HepG2 (cell line): ENCODE measurements around the gene TUBGCP3. TPM values are rescaled to one million over a fixed set of nuclear protein-coding genes. Genes with fewer than 3 reads are reported as not detected.

ENCODE experiments used
- ATAC-seq: fragments of 200-7000 bp; cut with Tn5 transposase; 3 replicates; pipeline ENCODE4 v1.9.1; 2020; ENCODE audit warnings: mild to moderate bottlenecking, moderate library complexity
- BruUV-seq: library from RNA; stranded (reverse); fragments of 400-500 nt; replicated peaks from 2 replicates; lab custom pipeline; 2021; lab: Mats Ljungman, UMichigan
- CTCF ChIA-PET: fragments of 300-600 bp; formaldehyde crosslinking; extraction: SDS; loops from one replicate; lab custom pipeline; 2021; ENCODE audit warnings: low total read pairs, inconsistent platforms, low intra/inter-chr PET ratio; lab: Yijun Ruan, JAX
- POLR2A ChIA-PET: fragments of 350-600 bp; sonication (Branson Sonifier 250); formaldehyde crosslinking; loops from one replicate; lab custom pipeline; 2020; ENCODE audit warnings: antibody characterized with exemption, inconsistent platforms; lab: Yijun Ruan, JAX
- DNase-seq: peaks from one replicate; pipeline ENCODE4 v3.0.0-alpha.2; 2015; ENCODE audit warnings: low spot score
- FAIRE-seq: peaks from 3 replicates; lab custom pipeline; 2011; peaks lifted over from hg19 to GRCh38; lab: Jason Lieb, UNC
- H2AFZ ChIP-seq: one replicate; pipeline ENCODE4 v1.6.1; 2011; ENCODE audit warnings: low read length, inconsistent platforms
- H3K27ac ChIP-seq: fragments of 300-600 bp; 3 replicates; pipeline ENCODE4 v1.8.0; 2011; ENCODE audit warnings: mixed run types, mild to moderate bottlenecking, mixed read lengths, low read length, inconsistent platforms; ENCODE audit not compliant: insufficient read depth; ENCODE audit errors: extremely low read length
- H3K27me3 ChIP-seq, 2 experiments: fragments of 200-600 bp in 1 of 2; 2 replicates in 1 of 2; 3 replicates in 1 of 2; pipeline versions ENCODE4 v1.6.0 to v1.8.0; 2011; ENCODE audit warnings: low read length in 2 of 2, mild to moderate bottlenecking in 2 of 2, moderate library complexity in 2 of 2, inconsistent platforms in 1 of 2; ENCODE audit not compliant: insufficient read depth in 2 of 2, control insufficient read depth in 1 of 2
- H3K36me3 ChIP-seq, 2 experiments: fragments of 200-600 bp in 1 of 2; replicated peaks in 1 of 2; 2 replicates in 1 of 2; 3 replicates in 1 of 2; pipeline versions ENCODE4 v1.5.1 to v1.8.0; 2011; ENCODE audit warnings: low read length in 2 of 2, inconsistent platforms in 1 of 2; ENCODE audit not compliant: insufficient read depth in 2 of 2, control insufficient read depth in 1 of 2
- H3K4me1 ChIP-seq: 2 replicates; pipeline ENCODE4 v1.5.1; 2012; ENCODE audit warnings: low read length, inconsistent platforms; ENCODE audit not compliant: insufficient read depth
- H3K4me2 ChIP-seq: 2 replicates; pipeline ENCODE4 v1.6.0; 2011; ENCODE audit warnings: low read depth, low read length, inconsistent platforms
- H3K4me3 ChIP-seq, 3 experiments: fragments of 200-600 bp in 1 of 3; sonication (generic), shearing (Covaris generic) in 1 of 3; replicated peaks in 1 of 3; 2 replicates each; pipeline ENCODE4 v1.5.1; 2011 to 2016; ENCODE audit warnings: low read length in 3 of 3, inconsistent platforms in 2 of 3, low read depth in 2 of 3, mild to moderate bottlenecking in 2 of 3, control low read depth in 1 of 3, mixed read lengths in 1 of 3; ENCODE audit not compliant: insufficient read depth in 1 of 3
- H3K79me2 ChIP-seq: one replicate; pipeline ENCODE4 v1.6.1; 2011; ENCODE audit warnings: low read length, inconsistent platforms; ENCODE audit not compliant: insufficient read depth
- H3K9ac ChIP-seq: 2 replicates; pipeline ENCODE4 v1.6.0; 2011; ENCODE audit warnings: mild to moderate bottlenecking, low read depth, low read length, inconsistent platforms; ENCODE audit not compliant: insufficient read depth
- H3K9me3 ChIP-seq: 2 replicates; pipeline ENCODE4 v1.5.1; 2012; ENCODE audit warnings: mild to moderate bottlenecking, low read length
- H4K20me1 ChIP-seq: 2 replicates; pipeline ENCODE4 v1.6.0; 2011; ENCODE audit warnings: inconsistent platforms, mild to moderate bottlenecking, low read length, moderate library complexity; ENCODE audit not compliant: insufficient read depth
- PHF8 ChIP-seq: sonication (generic); formaldehyde crosslinking; IDR thresholded peaks from 2 replicates; pipeline ENCODE4 v1.5.0; 2020; ENCODE audit warnings: missing genetic modification reagents
- RAD21 ChIP-seq: fragments of 450-650 bp; formaldehyde crosslinking; IDR thresholded peaks from 2 replicates; pipeline ENCODE4 v1.5.0; 2020; ENCODE audit warnings: mild to moderate bottlenecking
- RCOR2 ChIP-seq: IDR thresholded peaks from 2 replicates; pipeline ENCODE4 v1.6.1; 2016; ENCODE audit warnings: missing biosample characterization, missing genetic modification reagents
- ZMYM3 ChIP-seq: sonication (generic); formaldehyde crosslinking; IDR thresholded peaks from 2 replicates; pipeline ENCODE4 v1.5.1; 2020; ENCODE audit warnings: mild to moderate bottlenecking, missing genetic modification reagents
- ZNF644 ChIP-seq: IDR thresholded peaks from 2 replicates; pipeline ENCODE4 v1.6.1; 2016; ENCODE audit warnings: low read depth
- ZNF768 ChIP-seq: sonication (generic); formaldehyde crosslinking; IDR thresholded peaks from 2 replicates; pipeline ENCODE4 v1.4.0; 2020; ENCODE audit warnings: missing genetic modification reagents
- ZSCAN12 ChIP-seq: sonication (generic); formaldehyde crosslinking; IDR thresholded peaks from 2 replicates; pipeline ENCODE4 v1.9.0; 2021; ENCODE audit warnings: mild to moderate bottlenecking, missing genetic modification reagents
- WGBS: methylation state at CpG from one replicate; pipeline ENCODE4 v1.1.6; 2017; ENCODE audit warnings: low lambda C conversion rate; 5-methylcytosine and 5-hydroxymethylcytosine counted together
- in situ Hi-C: cut with HindIII; loops from 2 replicates; pipeline ENCODE4 v1.10.0; 2017; ENCODE audit warnings: low pct_unique_long_range_greater_than_20kb; ENCODE audit not compliant: extremely low pct_ligation_motif_present
- intact Hi-C: fragments of 100-400 bp; cut with micrococcal nuclease; formaldehyde crosslinking; loops from one replicate; pipeline ENCODE4 v1.10.0; 2022; ENCODE audit not compliant: unreplicated experiment
- polyA plus RNA-seq, 8 experiments: library from polyadenylated mRNA; depleted of rRNA in 3 of 8; stranded (reverse) in 7 of 8; unstranded in 1 of 8; fragments of >200 nt; fragmentation: Illumina TruSeq in 4 of 8; extraction: Trizol in 4 of 8; gene quantifications; 2 replicates each; pipeline versions ENCODE4 v1.2.1 to v1.2.3, GENCODE V29; 2011 to 2016; ENCODE audit warnings: low read depth in 4 of 8, missing spikeins in 1 of 8, mixed read lengths in 1 of 8; ENCODE audit not compliant: insufficient read depth in 1 of 8
- total RNA-seq, 5 experiments: library from RNA; depleted of rRNA; stranded (reverse); fragments of >200 nt; fragmentation: Illumina TruSeq; extraction: Trizol; gene quantifications; 2 replicates each; pipeline ENCODE4 v1.2.3, GENCODE V29; 2016; ENCODE audit warnings: low read depth in 1 of 5

TUBGCP3 gene
- total and polyA plus RNA-seq, 2 of the 13 experiments (the other 11 are each of a cell fraction or from before 2014, with no cell fraction given): 12.6 to 15.5 TPM

- H3K27me3 ChIP-seq: peaks cover 4 to 39% of the 10 kb centered on the region in 2 experiments; a peak in 4 of 5 replicates
- 70% methylated on average over 16 of the region's 18 CpGs for WGBS
- POLR2A ChIA-PET: interaction anchor here (1.3 kb wide), 1 partner anchor 18 kb away, joined by 5 read pairs; the partner anchor contains the start of gene TUBGCP3
- no peaks in the 10 kb centered on the region for H3K36me3 ChIP-seq
- DNase-seq (no peak), ATAC-seq (no peak), FAIRE-seq (no peak)
- CTCF ChIA-PET: interaction anchor here (1.3 kb wide), 1 partner anchor 1131 kb away, joined by 7 read pairs; no protein-coding TSS in a partner anchor
- H3K4me1 ChIP-seq: no peaks in the 10 kb centered on the region; the same call in 1 of the 2 replicates
- intact Hi-C loops: loop anchor here (5.0 kb wide), 1 partner anchor 93 kb away; no protein-coding TSS in a partner anchor
- H3K9ac ChIP-seq: no peak overlapping the region
- no peak overlapping the region for H2AFZ ChIP-seq
- H3K79me2 ChIP-seq: no peaks in the 10 kb centered on the region
- in situ Hi-C loops: loop anchor here (10.0 kb wide), 1 partner anchor 1131 kb away; no protein-coding TSS in a partner anchor
- no peak for TF ChIP-seq ZSCAN12 (CRISPR knock-in tag)
- TF ChIP-seq RCOR2 (CRISPR knock-in tag): 0 out of 2 replicates have a peak, but pooled peaks have one; percentile 24
- peak; percentile 99 for TF ChIP-seq ZNF768 (CRISPR knock-in tag)
- TF ChIP-seq RAD21: no peak
- TF ChIP-seq ZMYM3 (CRISPR knock-in tag): peak; percentile 38; the same call in 1 of the 2 replicates
- TF ChIP-seq PHF8 (CRISPR knock-in tag): 0 out of 2 replicates have a peak, but pooled peaks have one; percentile 9
- H3K27ac ChIP-seq: no peak overlapping the region
- no peaks in the 10 kb centered on the region for H4K20me1 ChIP-seq
- H3K4me2 ChIP-seq: peak overlapping the region; percentile 87
- H3K4me3 ChIP-seq: peak overlapping the region in 2 of 3 experiments; percentile 51 to 61; a peak in 3 of 6 replicates
- no TSS peak for BruUV-seq
- no peaks in the 10 kb centered on the region for H3K9me3 ChIP-seq
These were observed 17.6 kb upstream of the TUBGCP3 start for GRCh38 chr13:112605531-112605990.

- POLR2A ChIA-PET: no interaction called here
- H3K27me3 ChIP-seq: peaks cover 4 to 38% of the 10 kb centered on the region in 2 experiments; a peak in 4 of 5 replicates
- intact Hi-C loops (no loop called here), in situ Hi-C loops (loop anchor here (10.0 kb wide), 1 partner anchor 1129 kb away; no protein-coding TSS in a partner anchor)
- CTCF ChIA-PET: no interaction called here
- TF ChIP-seq ZNF644 (CRISPR knock-in tag): no peak
- H3K79me2 ChIP-seq: no peaks in the 10 kb centered on the region
- no peaks in the 10 kb centered on the region for H4K20me1 ChIP-seq
- H3K4me3 ChIP-seq: no peak overlapping the region
- DNase-seq: no peak
- no peaks in the 10 kb centered on the region for H3K9me3 ChIP-seq
- H3K27ac ChIP-seq: no peak overlapping the region
- H3K9ac ChIP-seq: no peak overlapping the region
- BruUV-seq: no TSS peak
- no peaks in the 10 kb centered on the region for H3K36me3 ChIP-seq
- FAIRE-seq: no peak
- H3K4me1 ChIP-seq: no peaks in the 10 kb centered on the region; the same call in 1 of the 2 replicates
- 60% methylated on average over 5 of the region's 5 CpGs for WGBS
- no peak overlapping the region for H3K4me2 ChIP-seq
- no peak for ATAC-seq
- no peak overlapping the region for H2AFZ ChIP-seq
These were observed 15.8 kb upstream of the TUBGCP3 start for GRCh38 chr13:112603641-112604225.
